ENCODE results near the gene UBE2E2.

DNA sequence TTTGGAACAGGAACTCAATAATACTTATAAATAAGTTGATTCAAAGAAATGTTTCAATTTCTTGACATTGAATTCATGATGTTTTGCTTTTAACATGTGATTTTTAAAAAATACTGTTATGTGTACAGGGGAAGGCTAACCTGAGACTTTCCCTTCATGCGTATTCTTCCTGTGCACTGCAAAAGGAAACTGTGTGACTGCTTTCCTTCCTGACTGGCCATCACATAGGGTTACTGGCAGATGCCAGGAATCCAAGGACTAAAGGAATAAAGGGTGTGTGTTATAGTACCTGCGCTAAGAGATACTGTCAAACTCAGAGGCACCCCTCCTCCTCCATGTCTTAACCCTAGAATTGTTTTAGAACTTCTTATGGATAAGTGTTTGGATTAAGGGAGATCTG, 236.0 kb downstream of the UBE2E2 start:
- TF ChIP-seq, protein P1, sequence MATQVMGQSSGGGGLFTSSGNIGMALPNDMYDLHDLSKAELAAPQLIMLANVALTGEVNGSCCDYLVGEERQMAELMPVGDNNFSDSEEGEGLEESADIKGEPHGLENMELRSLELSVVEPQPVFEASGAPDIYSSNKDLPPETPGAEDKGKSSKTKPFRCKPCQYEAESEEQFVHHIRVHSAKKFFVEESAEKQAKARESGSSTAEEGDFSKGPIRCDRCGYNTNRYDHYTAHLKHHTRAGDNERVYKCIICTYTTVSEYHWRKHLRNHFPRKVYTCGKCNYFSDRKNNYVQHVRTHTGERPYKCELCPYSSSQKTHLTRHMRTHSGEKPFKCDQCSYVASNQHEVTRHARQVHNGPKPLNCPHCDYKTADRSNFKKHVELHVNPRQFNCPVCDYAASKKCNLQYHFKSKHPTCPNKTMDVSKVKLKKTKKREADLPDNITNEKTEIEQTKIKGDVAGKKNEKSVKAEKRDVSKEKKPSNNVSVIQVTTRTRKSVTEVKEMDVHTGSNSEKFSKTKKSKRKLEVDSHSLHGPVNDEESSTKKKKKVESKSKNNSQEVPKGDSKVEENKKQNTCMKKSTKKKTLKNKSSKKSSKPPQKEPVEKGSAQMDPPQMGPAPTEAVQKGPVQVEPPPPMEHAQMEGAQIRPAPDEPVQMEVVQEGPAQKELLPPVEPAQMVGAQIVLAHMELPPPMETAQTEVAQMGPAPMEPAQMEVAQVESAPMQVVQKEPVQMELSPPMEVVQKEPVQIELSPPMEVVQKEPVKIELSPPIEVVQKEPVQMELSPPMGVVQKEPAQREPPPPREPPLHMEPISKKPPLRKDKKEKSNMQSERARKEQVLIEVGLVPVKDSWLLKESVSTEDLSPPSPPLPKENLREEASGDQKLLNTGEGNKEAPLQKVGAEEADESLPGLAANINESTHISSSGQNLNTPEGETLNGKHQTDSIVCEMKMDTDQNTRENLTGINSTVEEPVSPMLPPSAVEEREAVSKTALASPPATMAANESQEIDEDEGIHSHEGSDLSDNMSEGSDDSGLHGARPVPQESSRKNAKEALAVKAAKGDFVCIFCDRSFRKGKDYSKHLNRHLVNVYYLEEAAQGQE (IDR thresholded peaks at IDR 0.05; ENCODE audit: insufficient read depth in 1 of 2, low read depth in 2 of 2, low read length in 2 of 2) = no peak
- TF ChIP-seq POLR2AphosphoS5 (IDR thresholded peaks at IDR 0.05; ENCODE audit: low read depth, low read length) (no peak), SIN3A (IDR thresholded peaks at IDR 0.05; ENCODE audit: borderline replicate concordance, insufficient read depth, low read length) (no peak)
